K562 (cell line): ENCODE data around the gene ABHD16A. TPM values are rescaled to one million over a fixed set of nuclear protein-coding genes. Genes with fewer than 3 reads are reported as not detected.

Experiments used
- ARID1B ChIP-seq: fragments of 450-650 bp; IDR thresholded peaks from 2 replicates; pipeline ENCODE4 v1.6.1; 2016; ENCODE audit warnings: antibody characterized with exemption, mild to moderate bottlenecking, inconsistent platforms
- ARNT ChIP-seq, 2 experiments: fragments of 450-650 bp; IDR thresholded peaks; 2 replicates each; pipeline ENCODE4 v1.6.1; 2016; ENCODE audit warnings: mild to moderate bottlenecking in 1 of 2
- BRCA1 ChIP-seq, 2 experiments: fragments of 450-650 bp in 1 of 2; sonication (generic) in 1 of 2; formaldehyde crosslinking in 1 of 2; IDR thresholded peaks; 2 replicates each; pipeline versions ENCODE4 v1.5.0 to v1.6.1; 2017 to 2020; ENCODE audit warnings: mild to moderate bottlenecking in 1 of 2, missing genetic modification reagents in 1 of 2
- CAMTA2 ChIP-seq: fragments of 250-450 bp; sonication (Bioruptor Pico); conservative IDR thresholded peaks from 2 replicates; pipeline ENCODE4 v1.5.1; 2022
- CBX3 ChIP-seq, 2 experiments: IDR thresholded peaks; 1 replicate in 1 of 2; 2 replicates in 1 of 2; pipeline ENCODE4 v1.6.1; 2012; ENCODE audit warnings: inconsistent platforms in 2 of 2, low read length in 2 of 2, borderline replicate concordance in 1 of 2, control low read depth in 1 of 2
- CGGBP1 ChIP-seq: fragments of 250-450 bp; sonication (Bioruptor Pico); IDR thresholded peaks from 2 replicates; pipeline ENCODE4 v1.9.0; 2021; ENCODE audit warnings: mild to moderate bottlenecking
- EGR1 ChIP-seq: fragments of 450-650 bp; conservative IDR thresholded peaks from 2 replicates; pipeline ENCODE4 v1.6.1; 2017; ENCODE audit warnings: mild to moderate bottlenecking
- FOXO4 ChIP-seq: fragments of 450-650 bp; formaldehyde crosslinking; IDR thresholded peaks from 2 replicates; pipeline ENCODE4 v1.4.0; 2020; ENCODE audit warnings: mild to moderate bottlenecking, moderate library complexity
- KLF6 ChIP-seq: fragments of 250-450 bp; sonication (Bioruptor Pico); IDR thresholded peaks from 2 replicates; pipeline ENCODE4 v1.4.0; 2020; ENCODE audit warnings: mild to moderate bottlenecking, moderate library complexity, borderline replicate concordance
- MCM5 ChIP-seq: fragments of 450-650 bp; IDR thresholded peaks from 2 replicates; pipeline ENCODE4 v1.6.1; 2016; ENCODE audit warnings: low read depth
- MCM7 ChIP-seq, 2 experiments: fragments of 450-650 bp; IDR thresholded peaks; 2 replicates each; pipeline ENCODE4 v1.6.1; 2016 to 2018
- MTF1 ChIP-seq: fragments of 250-450 bp; sonication (Bioruptor Pico); IDR thresholded peaks from 2 replicates; pipeline ENCODE4 v1.9.0; 2021; ENCODE audit warnings: moderate library complexity, mild to moderate bottlenecking, inconsistent platforms, borderline replicate concordance
- NR3C1 ChIP-seq: sonication (generic); formaldehyde crosslinking; IDR thresholded peaks from 2 replicates; pipeline ENCODE4 v1.8.1; 2022; ENCODE audit warnings: missing genetic modification reagents
- PCBP2 ChIP-seq: fragments of 200-400 bp; formaldehyde crosslinking; IDR thresholded peaks from 2 replicates; pipeline ENCODE4 v1.6.1; 2018; ENCODE audit warnings: low read length, low read depth, mild to moderate bottlenecking, moderate library complexity; ENCODE audit not compliant: poor library complexity, severe bottlenecking
- POLR2AphosphoS5 ChIP-seq: IDR thresholded peaks from 2 replicates; pipeline ENCODE4 v1.6.1; 2011; ENCODE audit warnings: mild to moderate bottlenecking, low read depth, low read length, moderate library complexity; ENCODE audit not compliant: control insufficient read depth, insufficient read depth
- PTRF ChIP-seq: fragments of 450-650 bp; IDR thresholded peaks from 2 replicates; pipeline ENCODE4 v1.6.1; 2016; ENCODE audit warnings: mild to moderate bottlenecking, missing genetic modification characterization, missing compliant biosample characterization
- PTTG1 ChIP-seq: fragments of 450-650 bp; IDR thresholded peaks from 2 replicates; pipeline ENCODE4 v1.6.1; 2016; ENCODE audit warnings: low read depth, mild to moderate bottlenecking, missing genetic modification characterization, missing compliant biosample characterization
- RNF219 ChIP-seq: fragments of 250-450 bp; sonication (Bioruptor Pico); IDR thresholded peaks from 2 replicates; pipeline ENCODE4 v1.5.0; 2022; ENCODE audit warnings: mild to moderate bottlenecking
- SP1 ChIP-seq: sonication (generic); formaldehyde crosslinking; IDR thresholded peaks from 2 replicates; pipeline ENCODE4 v1.8.1; 2022; ENCODE audit warnings: mild to moderate bottlenecking, missing genetic modification reagents
- TARDBP ChIP-seq: fragments of 450-650 bp; IDR thresholded peaks from 2 replicates; pipeline ENCODE4 v1.6.1; 2016
- TFE3 ChIP-seq: fragments of 450-650 bp; formaldehyde crosslinking; IDR thresholded peaks from 2 replicates; pipeline ENCODE4 v1.4.0; 2020; ENCODE audit warnings: mild to moderate bottlenecking, mixed read lengths
- XRCC5 ChIP-seq: fragments of 200-400 bp; formaldehyde crosslinking; IDR thresholded peaks from 2 replicates; pipeline ENCODE4 v1.6.1; 2017; ENCODE audit warnings: low read depth, mild to moderate bottlenecking, low read length
- ZFP1 ChIP-seq: fragments of 450-650 bp; formaldehyde crosslinking; IDR thresholded peaks from 2 replicates; pipeline ENCODE4 v1.4.0; 2020; ENCODE audit warnings: mild to moderate bottlenecking, mixed read lengths
- ZNF408 ChIP-seq: fragments of 250-450 bp; sonication (Bioruptor Pico); IDR thresholded peaks from 2 replicates; pipeline ENCODE4 v1.4.0; 2020; ENCODE audit warnings: low read depth, mild to moderate bottlenecking, moderate library complexity
- polyA plus RNA-seq, 8 experiments: library from polyadenylated mRNA; depleted of rRNA in 4 of 8; stranded (reverse) in 5 of 8; unstranded in 3 of 8; fragments of >200 nt; fragmentation: Nextera tagmentation in 2 of 8; fragmentation: Illumina TruSeq in 1 of 8; extraction: Ambion mirVana in 2 of 8; extraction: Trizol in 1 of 8; gene quantifications; 2 replicates each; pipeline versions ENCODE4 v1.2.1 to v1.2.3, GENCODE V29; 2011 to 2014; ENCODE audit warnings: inconsistent platforms in 1 of 8, missing spikeins in 1 of 8
- total RNA-seq, 7 experiments: library from RNA; depleted of rRNA in 6 of 7; stranded (reverse); fragments of >200 nt in 6 of 7; fragmentation: Illumina TruSeq in 2 of 7; extraction: Trizol in 2 of 7; gene quantifications; 2 replicates each; pipeline versions ENCODE4 v1.2.1 to v1.2.3, GENCODE V29; 2011 to 2021; ENCODE audit warnings: low replicate concordance in 1 of 7

The ABHD16A gene
- total and polyA plus RNA-seq, 9 of the 15 experiments (the other 6 are each of a cell fraction or from before 2014, with no cell fraction given), result 25.8 to 120 (median 81.6) TPM

GRCh38 chr6:31680226-31681134, 22.6 kb downstream of the ABHD16A start, which contains the start of gene LY6G5C (continued):
- TF ChIP-seq ARID1B, result 0 out of 2 replicates have a peak, but pooled peaks have one; percentile 7
- TF ChIP-seq MTF1 (CRISPR knock-in tag), result no peak
- TF ChIP-seq MCM7 (IDR thresholded peaks at IDR 0.05), result no peak
- TF ChIP-seq PTRF (tag), result no peak
- TF ChIP-seq BRCA1 (IDR thresholded peaks at IDR 0.05), result no peak
- no peak for TF ChIP-seq BRCA1 (CRISPR knock-in tag; IDR thresholded peaks at IDR 0.05)
- TF ChIP-seq MCM5, result no peak
- TF ChIP-seq PTTG1, result no peak
- TF ChIP-seq XRCC5, result 0 out of 2 replicates have a peak, but pooled peaks have one; percentile 55
- TF ChIP-seq CGGBP1 (CRISPR knock-in tag), result no peak
- no peak for TF ChIP-seq POLR2AphosphoS5
- TF ChIP-seq SP1 (CRISPR knock-in tag), result peak; percentile 64; the same call in 1 of the 2 replicates
- TF ChIP-seq KLF6 (CRISPR knock-in tag), result no peak
- TF ChIP-seq NR3C1 (CRISPR knock-in tag), result no peak
- no peak for TF ChIP-seq TFE3 (CRISPR knock-in tag)
- no peak for TF ChIP-seq EGR1
- TF ChIP-seq TARDBP, result peak; percentile 58; the same call in 1 of the 2 replicates
- TF ChIP-seq RNF219 (CRISPR knock-in tag), result no peak
- no peak for TF ChIP-seq FOXO4
- TF ChIP-seq ZNF408 (CRISPR knock-in tag), result no peak
- TF ChIP-seq CBX3 (IDR thresholded peaks at IDR 0.05; ENCODE audit: borderline replicate concordance in 1 of 2, low read length in 2 of 2), result no peak
- TF ChIP-seq CAMTA2 (CRISPR knock-in tag), result no peak
- peak in 1 of 2 experiments; percentile 79; a peak in 2 of 4 replicates for TF ChIP-seq ARNT (IDR thresholded peaks at IDR 0.05)
- no peak for TF ChIP-seq PCBP2
- no peak for TF ChIP-seq ZFP1 (CRISPR knock-in tag)
